ENCODE measurements around the gene PXDC1.
A peak's percentile ranks its signal among the peaks of the same experiment; 100 is the strongest.

- TF ChIP-seq, protein P1, sequence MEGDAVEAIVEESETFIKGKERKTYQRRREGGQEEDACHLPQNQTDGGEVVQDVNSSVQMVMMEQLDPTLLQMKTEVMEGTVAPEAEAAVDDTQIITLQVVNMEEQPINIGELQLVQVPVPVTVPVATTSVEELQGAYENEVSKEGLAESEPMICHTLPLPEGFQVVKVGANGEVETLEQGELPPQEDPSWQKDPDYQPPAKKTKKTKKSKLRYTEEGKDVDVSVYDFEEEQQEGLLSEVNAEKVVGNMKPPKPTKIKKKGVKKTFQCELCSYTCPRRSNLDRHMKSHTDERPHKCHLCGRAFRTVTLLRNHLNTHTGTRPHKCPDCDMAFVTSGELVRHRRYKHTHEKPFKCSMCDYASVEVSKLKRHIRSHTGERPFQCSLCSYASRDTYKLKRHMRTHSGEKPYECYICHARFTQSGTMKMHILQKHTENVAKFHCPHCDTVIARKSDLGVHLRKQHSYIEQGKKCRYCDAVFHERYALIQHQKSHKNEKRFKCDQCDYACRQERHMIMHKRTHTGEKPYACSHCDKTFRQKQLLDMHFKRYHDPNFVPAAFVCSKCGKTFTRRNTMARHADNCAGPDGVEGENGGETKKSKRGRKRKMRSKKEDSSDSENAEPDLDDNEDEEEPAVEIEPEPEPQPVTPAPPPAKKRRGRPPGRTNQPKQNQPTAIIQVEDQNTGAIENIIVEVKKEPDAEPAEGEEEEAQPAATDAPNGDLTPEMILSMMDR (IDR thresholded peaks at IDR 0.05) = no peak
- peak; percentile 79 for TF ChIP-seq POLR2A (IDR thresholded peaks at IDR 0.05)
Observed at GRCh38 chr6:3788408-3789017, 37.0 kb upstream of the PXDC1 start.

Measured in right lobe of liver (tissue), 4 donors.